HEK293 (cell line): ENCODE data around the gene SLC7A14.

ENCODE experiments used
- CTCF ChIP-seq: fragments of 450-650 bp; formaldehyde crosslinking; IDR thresholded peaks from 2 replicates; pipeline ENCODE4 v1.5.1; 2016; ENCODE audit warnings: missing biosample characterization, missing genetic modification characterization
- PRDM1 ChIP-seq: fragments of 450-650 bp; formaldehyde crosslinking; IDR thresholded peaks from 2 replicates; pipeline ENCODE4; 2016; ENCODE audit warnings: missing biosample characterization, missing genetic modification characterization
- ZFP37 ChIP-seq: fragments of 450-650 bp; formaldehyde crosslinking; IDR thresholded peaks from 2 replicates; pipeline ENCODE4 v1.5.1; 2016; ENCODE audit warnings: missing biosample characterization, missing genetic modification characterization
- ZNF48 ChIP-seq: fragments of 450-650 bp; formaldehyde crosslinking; IDR thresholded peaks from 2 replicates; pipeline ENCODE4 v1.5.1; 2016; ENCODE audit warnings: missing biosample characterization, missing genetic modification characterization
- ZNF501 ChIP-seq: fragments of 450-650 bp; formaldehyde crosslinking; IDR thresholded peaks from 2 replicates; pipeline ENCODE4 v1.5.1; 2016; ENCODE audit warnings: missing biosample characterization, missing genetic modification characterization
- ZNF558 ChIP-seq: fragments of 450-650 bp; formaldehyde crosslinking; IDR thresholded peaks from 2 replicates; pipeline ENCODE4 v1.5.1; 2016; ENCODE audit warnings: missing biosample characterization, missing genetic modification characterization

- TF ChIP-seq ZNF501 = no peak
- no peak for TF ChIP-seq CTCF (tag by site-specific recombination)
- TF ChIP-seq PRDM1 (tag by site-specific recombination) = no peak
- no peak for TF ChIP-seq ZNF48 (tag by site-specific recombination)
- no peak for TF ChIP-seq ZNF558 (tag by site-specific recombination)
- no peak for TF ChIP-seq ZFP37 (tag by site-specific recombination)
Measured at GRCh38 chr3:170635385-170635735, 49.5 kb upstream of the SLC7A14 start.
